GM21526 (cell line): ENCODE results near the gene DICER1.

Source experiments
- ATAC-seq: cut with Tn5 transposase; IDR thresholded peaks from one replicate; pipeline ENCODE4 v1.9.1; 2021; ENCODE audit warnings: moderate library complexity; ENCODE audit not compliant: unreplicated experiment, low FRiP score

The DICER1 gene

GRCh38 chr14:95095996-95096395, 61.3 kb downstream of the DICER1 start:
- ATAC-seq, result no peak

GRCh38 chr14:95092723-95093122, 64.6 kb downstream of the DICER1 start:
- ATAC-seq, result no peak

- no peak for ATAC-seq
Measured at GRCh38 chr14:95091581-95091980, 65.7 kb downstream of the DICER1 start.

- ATAC-seq, result no peak
Measured at GRCh38 chr14:95088665-95089064, 68.7 kb downstream of the DICER1 start.

- ATAC-seq, result no peak
Measured at GRCh38 chr14:95087619-95088018, 69.7 kb downstream of the DICER1 start.

- ATAC-seq, result no peak
Measured at GRCh38 chr14:95085321-95085720, 72.0 kb downstream of the DICER1 start.

- ATAC-seq, result no peak
Measured at GRCh38 chr14:95078867-95079266, 78.5 kb downstream of the DICER1 start.

GRCh38 chr14:95077345-95077744, 80.0 kb downstream of the DICER1 start:
- ATAC-seq, result no peak

- no peak for ATAC-seq
Measured at GRCh38 chr14:95075789-95076188, 81.5 kb downstream of the DICER1 start.

GRCh38 chr14:95073947-95074346, 83.4 kb downstream of the DICER1 start:
- no peak for ATAC-seq

- no peak for ATAC-seq
Measured at GRCh38 chr14:95072310-95072905, 84.9 kb downstream of the DICER1 start.

- no peak for ATAC-seq
Measured at GRCh38 chr14:95071649-95072280, 85.6 kb downstream of the DICER1 start.

GRCh38 chr14:95070748-95071435, 86.4 kb downstream of the DICER1 start:
- no peak for ATAC-seq

- ATAC-seq, result no peak
Measured at GRCh38 chr14:95069547-95069946, 87.8 kb downstream of the DICER1 start.

GRCh38 chr14:95069018-95069417, 88.3 kb downstream of the DICER1 start:
- ATAC-seq, result no peak

- no peak for ATAC-seq
Measured at GRCh38 chr14:95068521-95068920, 88.8 kb downstream of the DICER1 start.

- ATAC-seq, result no peak
Measured at GRCh38 chr14:95068080-95068479, 89.2 kb downstream of the DICER1 start.

- no peak for ATAC-seq
Measured at GRCh38 chr14:95067526-95067925, 89.8 kb downstream of the DICER1 start.

- ATAC-seq, result no peak
Measured at GRCh38 chr14:95066427-95066986, 90.8 kb downstream of the DICER1 start.

- ATAC-seq, result no peak
Measured at GRCh38 chr14:95065411-95065810, 91.9 kb downstream of the DICER1 start.

GRCh38 chr14:95064734-95065133, 92.6 kb downstream of the DICER1 start:
- no peak for ATAC-seq

GRCh38 chr14:95064256-95064655, 93.1 kb downstream of the DICER1 start:
- ATAC-seq, result no peak
